SJSA1 (cell line): ENCODE measurements around the gene CBLN1. TPM values are rescaled to one million over a fixed set of nuclear protein-coding genes. Genes with fewer than 3 reads are reported as not detected.
"Not testable (repeated sequence)": the region's sequence is repeated elsewhere in the genome, so short reads cannot be mapped to it uniquely, and the experiment has no call there.

Experiments used
- DNase-seq, 2 experiments: peaks; one replicate each; pipeline ENCODE4 v3.0.0-alpha.2; 2015 to 2020; ENCODE audit warnings: low spot score in 2 of 2, low read depth in 1 of 2
- H3K27ac ChIP-seq: fragments of 250-450 bp; sonication (Bioruptor Pico); 2 replicates; pipeline ENCODE4 v1.5.1; 2020; ENCODE audit warnings: mild to moderate bottlenecking, moderate library complexity
- H3K27me3 ChIP-seq: fragments of 250-450 bp; sonication (Bioruptor Pico); replicated peaks from 2 replicates; pipeline ENCODE4 v1.5.1; 2020; ENCODE audit warnings: mild to moderate bottlenecking, moderate library complexity
- H3K36me3 ChIP-seq: fragments of 250-450 bp; sonication (Bioruptor Pico); 2 replicates; pipeline ENCODE4 v1.5.1; 2020; ENCODE audit warnings: mild to moderate bottlenecking
- H3K4me1 ChIP-seq: fragments of 250-450 bp; sonication (Bioruptor Pico); replicated peaks from 2 replicates; pipeline ENCODE4 v1.6.1; 2021; ENCODE audit warnings: mild to moderate bottlenecking
- H3K4me3 ChIP-seq: fragments of 250-450 bp; sonication (Bioruptor Pico); 2 replicates; pipeline ENCODE4 v1.5.1; 2020; ENCODE audit warnings: mild to moderate bottlenecking
- H3K9me3 ChIP-seq: fragments of 250-450 bp; sonication (Bioruptor Pico); replicated peaks from 2 replicates; pipeline ENCODE4 v1.5.1; 2020; ENCODE audit warnings: mild to moderate bottlenecking
- total RNA-seq: library from RNA; depleted of rRNA; stranded (reverse); fragments of >200 nt; shearing (Covaris generic); gene quantifications from 2 replicates; pipeline ENCODE4 v1.2.3, GENCODE V29; 2014

CBLN1 gene
- total RNA-seq, 1 experiment from 2014 or later = not detected

DNA sequence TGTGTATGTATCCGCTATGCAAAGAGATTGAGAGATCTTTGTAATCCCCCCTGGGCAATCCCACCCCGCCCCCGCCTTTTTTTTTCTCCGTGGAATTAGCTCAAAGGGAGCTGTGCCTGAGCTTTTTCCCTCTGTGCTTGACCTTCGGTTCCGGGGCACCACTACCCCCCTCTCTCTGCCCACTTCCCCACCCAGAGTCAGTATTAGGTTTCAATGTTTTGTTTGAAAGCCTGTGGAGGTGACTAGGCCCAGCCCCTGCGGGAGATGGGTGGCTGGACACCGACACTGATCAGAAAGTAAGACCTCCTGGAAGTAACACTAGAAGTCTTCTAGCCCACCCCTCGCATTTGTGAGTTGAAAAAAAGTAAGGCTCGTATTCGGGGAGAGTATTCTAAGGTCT lies 7.0 kb downstream of the CBLN1 start:
- H3K27me3 ChIP-seq = peaks cover 53% of the 10 kb centered on the region

GRCh38 chr16:49273771-49274170 lies 7.9 kb downstream of the CBLN1 start:
- H3K4me3 ChIP-seq = no peak overlapping the region
- no peaks in the 10 kb centered on the region for H3K9me3 ChIP-seq
- peaks cover 47% of the 10 kb centered on the region for H3K27me3 ChIP-seq

More for the DNA sequence above, 7.0 kb downstream of the CBLN1 start:
- H3K4me1 ChIP-seq = no peaks in the 10 kb centered on the region
- no peak for DNase-seq
- H3K27ac ChIP-seq = no peak overlapping the region
- H3K9me3 ChIP-seq = no peaks in the 10 kb centered on the region
- no peaks in the 10 kb centered on the region for H3K36me3 ChIP-seq
- no peak overlapping the region for H3K4me3 ChIP-seq

GRCh38 chr16:49271363-49271762 lies 10.3 kb downstream of the CBLN1 start:
- H3K9me3 ChIP-seq = no peaks in the 10 kb centered on the region
- H3K4me1 ChIP-seq = no peaks in the 10 kb centered on the region
- DNase-seq = no peak
- no peaks in the 10 kb centered on the region for H3K36me3 ChIP-seq
- H3K27ac ChIP-seq = no peak overlapping the region
- H3K4me3 ChIP-seq = no peak overlapping the region
- peaks cover 24% of the 10 kb centered on the region for H3K27me3 ChIP-seq

More at GRCh38 chr16:49273771-49274170, 7.9 kb downstream of the CBLN1 start:
- Histone ChIP-seq H3K27ac (no peak overlapping the region), H3K36me3 (no peaks in the 10 kb centered on the region), H3K4me1 (no peaks in the 10 kb centered on the region)
- no peak for DNase-seq

DNA sequence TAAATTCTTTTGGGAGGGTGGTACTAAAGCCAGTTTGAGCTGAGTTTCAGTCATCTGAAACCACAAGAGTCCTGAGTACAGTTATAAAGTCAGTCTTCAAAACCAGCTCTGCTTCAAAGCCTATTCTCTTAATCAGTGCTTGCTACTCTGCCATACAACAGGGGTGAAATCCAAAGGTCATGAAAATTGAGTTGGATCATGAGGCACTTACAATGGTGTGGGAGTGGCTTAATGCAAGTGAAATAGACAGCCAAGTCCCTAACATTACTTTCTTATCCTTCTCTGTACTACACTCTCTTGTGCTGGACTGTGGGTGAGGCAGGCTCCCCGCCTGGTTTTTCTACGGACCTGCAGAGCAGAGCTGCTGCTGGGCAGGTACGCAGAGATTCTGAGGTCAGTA lies 12.4 kb downstream of the CBLN1 start:
- Histone ChIP-seq H3K9me3 (no peaks in the 10 kb centered on the region), H3K4me1 (no peaks in the 10 kb centered on the region), H3K27ac (no peak overlapping the region), H3K36me3 (no peaks in the 10 kb centered on the region), H3K4me3 (no peak overlapping the region), H3K27me3 (peaks cover 8% of the 10 kb centered on the region)
- DNase-seq = no peak

DNA sequence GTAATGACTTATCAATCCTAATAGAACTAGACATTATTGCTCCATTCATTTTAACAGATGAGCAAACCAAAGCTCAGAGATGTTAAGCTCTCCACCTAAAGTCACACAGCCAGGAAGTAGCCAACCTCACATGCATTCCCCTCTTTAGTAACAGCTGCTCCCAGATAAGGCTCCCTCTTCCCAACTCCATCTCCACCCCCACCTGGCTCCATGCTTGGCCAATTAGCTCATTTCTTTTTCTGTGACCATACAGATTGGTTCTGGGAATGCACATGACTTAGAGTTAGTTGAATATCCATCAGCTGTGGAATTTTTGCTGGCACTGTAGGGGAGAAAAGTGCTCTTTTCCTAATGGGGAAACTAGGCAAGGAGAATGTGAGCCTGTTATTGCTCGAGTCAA lies 13.0 kb downstream of the CBLN1 start:
- H3K4me3 ChIP-seq = no peak overlapping the region
- peaks cover 3% of the 10 kb centered on the region; the same call in 1 of the 2 replicates for H3K27me3 ChIP-seq
- no peaks in the 10 kb centered on the region for H3K4me1 ChIP-seq
- no peaks in the 10 kb centered on the region for H3K9me3 ChIP-seq
- no peak for DNase-seq
- H3K27ac ChIP-seq = no peak overlapping the region
- H3K36me3 ChIP-seq = no peaks in the 10 kb centered on the region

GRCh38 chr16:49262501-49262900 lies 19.1 kb downstream of the CBLN1 start:
- Histone ChIP-seq H3K27me3 (no peaks in the 10 kb centered on the region; the same call in 1 of the 2 replicates), H3K36me3 (no peaks in the 10 kb centered on the region)
- no peak for DNase-seq

GRCh38 chr16:49261930-49262329 lies 19.7 kb downstream of the CBLN1 start:
- no peak overlapping the region for H3K27ac ChIP-seq
- no peak for DNase-seq
- H3K36me3 ChIP-seq = no peaks in the 10 kb centered on the region
- no peaks in the 10 kb centered on the region; the same call in 1 of the 2 replicates for H3K27me3 ChIP-seq
- H3K4me1 ChIP-seq = no peaks in the 10 kb centered on the region
- no peaks in the 10 kb centered on the region for H3K9me3 ChIP-seq
- H3K4me3 ChIP-seq = no peak overlapping the region

More at GRCh38 chr16:49262501-49262900, 19.1 kb downstream of the CBLN1 start:
- Histone ChIP-seq H3K4me3 (no peak overlapping the region), H3K4me1 (no peaks in the 10 kb centered on the region), H3K9me3 (no peaks in the 10 kb centered on the region), H3K27ac (no peak overlapping the region)

GRCh38 chr16:49260956-49261530 lies 20.6 kb downstream of the CBLN1 start:
- H3K36me3 ChIP-seq = no peaks in the 10 kb centered on the region
- no peaks in the 10 kb centered on the region for H3K9me3 ChIP-seq
- H3K27me3 ChIP-seq = peaks cover 2% of the 10 kb centered on the region; the same call in 1 of the 2 replicates
- H3K4me3 ChIP-seq = no peak overlapping the region
- DNase-seq = no peak
- no peak overlapping the region for H3K27ac ChIP-seq
- H3K4me1 ChIP-seq = no peaks in the 10 kb centered on the region

DNA sequence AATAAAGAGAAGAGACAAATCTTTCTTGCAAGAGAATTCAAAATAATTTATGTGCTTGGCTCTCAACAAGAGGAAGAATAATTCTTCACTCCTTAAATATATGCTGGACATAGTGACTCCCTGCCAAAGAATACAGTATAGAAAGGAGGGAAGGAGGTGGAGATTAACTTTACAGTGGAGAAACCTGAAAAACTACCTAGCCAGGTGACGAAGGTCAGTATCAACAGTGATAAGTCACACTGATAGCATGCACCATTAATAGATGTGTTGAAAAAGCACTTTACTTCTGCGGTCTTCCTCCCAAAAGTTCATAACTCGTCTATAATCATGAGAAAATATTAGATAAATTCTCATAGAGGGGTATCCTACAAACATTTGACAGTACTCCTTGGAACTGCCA lies 21.4 kb downstream of the CBLN1 start:
- Histone ChIP-seq H3K36me3 (no peaks in the 10 kb centered on the region), H3K27me3 (peaks cover 2% of the 10 kb centered on the region; the same call in 1 of the 2 replicates), H3K27ac (no peak overlapping the region), H3K4me1 (no peaks in the 10 kb centered on the region), H3K9me3 (no peaks in the 10 kb centered on the region), H3K4me3 (no peak overlapping the region)
- DNase-seq = no peak

GRCh38 chr16:49259330-49259729 lies 22.3 kb downstream of the CBLN1 start:
- no peak overlapping the region for H3K4me3 ChIP-seq
- H3K36me3 ChIP-seq = no peaks in the 10 kb centered on the region
- H3K27me3 ChIP-seq = peaks cover 2% of the 10 kb centered on the region; the same call in 1 of the 2 replicates
- H3K4me1 ChIP-seq = no peaks in the 10 kb centered on the region
- H3K27ac ChIP-seq = no peak overlapping the region
- no peak for DNase-seq
- H3K9me3 ChIP-seq = no peaks in the 10 kb centered on the region

GRCh38 chr16:49250689-49251088 lies 30.9 kb downstream of the CBLN1 start:
- 0 out of 2 replicates have a peak, but pooled peaks cover 12% of the 10 kb centered on the region for H3K27me3 ChIP-seq
- DNase-seq = no peak
- no peak overlapping the region for H3K27ac ChIP-seq
- H3K9me3 ChIP-seq = no peaks in the 10 kb centered on the region
- H3K4me1 ChIP-seq = no peaks in the 10 kb centered on the region
- no peak overlapping the region for H3K4me3 ChIP-seq
- H3K36me3 ChIP-seq = no peaks in the 10 kb centered on the region

DNA sequence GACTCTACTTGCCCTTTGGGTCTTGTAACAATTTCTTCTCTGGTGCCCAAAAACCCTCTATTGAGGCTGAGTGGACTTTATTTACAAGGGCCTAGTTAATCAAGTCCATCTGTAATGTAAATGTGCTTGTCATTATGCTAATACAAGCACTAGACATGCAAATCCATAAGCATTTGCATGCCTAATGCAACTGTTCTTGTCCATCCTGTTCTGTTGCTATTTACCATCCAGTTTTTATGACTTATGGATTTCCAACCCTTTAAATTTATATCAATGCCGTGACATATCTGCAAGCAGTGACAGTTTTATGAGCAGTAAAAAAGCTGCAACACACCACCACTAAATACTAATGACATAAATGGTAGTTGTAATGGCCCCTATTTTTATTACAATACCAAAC lies 33.4 kb downstream of the CBLN1 start:
- DNase-seq = no peak
- Histone ChIP-seq H3K9me3 (no peaks in the 10 kb centered on the region), H3K27me3 (0 out of 2 replicates have a peak, but pooled peaks cover 12% of the 10 kb centered on the region), H3K36me3 (no peaks in the 10 kb centered on the region), H3K4me1 (no peaks in the 10 kb centered on the region), H3K4me3 (no peak overlapping the region), H3K27ac (no peak overlapping the region)

DNA sequence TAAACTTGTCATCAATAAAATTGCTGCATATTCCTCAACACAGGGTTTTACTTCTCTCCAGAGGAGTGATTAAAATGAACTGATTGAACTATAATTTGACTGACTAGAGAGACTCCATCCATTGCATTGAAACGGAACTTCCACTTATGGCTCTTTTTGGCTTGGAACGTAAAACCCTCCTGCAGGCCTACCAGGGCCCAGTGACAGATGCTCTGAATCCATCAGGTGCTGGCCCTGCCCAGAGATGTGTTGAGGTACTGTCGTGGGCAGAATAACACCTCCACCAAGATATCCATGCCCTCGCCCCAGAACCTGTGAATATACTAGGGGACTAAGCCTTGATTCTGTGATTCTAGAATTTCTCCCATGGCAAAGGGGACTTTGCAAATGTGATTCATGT lies 45.4 kb downstream of the CBLN1 start:
- no peak for DNase-seq
- H3K27me3 ChIP-seq = no peaks in the 10 kb centered on the region
- no peaks in the 10 kb centered on the region for H3K36me3 ChIP-seq
- H3K4me3 ChIP-seq = no peak overlapping the region
- no peak overlapping the region for H3K27ac ChIP-seq
- H3K9me3 ChIP-seq = no peaks in the 10 kb centered on the region
- no peaks in the 10 kb centered on the region for H3K4me1 ChIP-seq

DNA sequence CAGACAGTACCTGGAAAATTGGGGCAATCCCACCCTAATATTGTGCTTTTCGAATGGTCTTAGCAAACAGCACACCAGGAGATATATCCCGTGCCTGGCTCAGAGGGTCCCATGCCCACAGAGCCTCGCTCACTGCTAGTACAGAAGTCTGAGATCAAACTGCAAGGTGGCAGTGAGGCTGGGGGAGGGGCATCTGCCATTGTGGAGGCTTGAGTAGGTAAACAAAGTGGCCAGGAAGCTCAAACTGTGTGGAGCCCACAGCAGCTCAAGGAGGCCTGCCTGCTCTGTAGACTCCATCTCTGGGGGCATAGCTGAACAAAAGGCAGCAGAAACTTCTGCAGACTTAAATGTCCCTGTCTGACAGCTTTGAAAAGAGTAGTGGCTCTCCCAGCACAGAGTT lies 53.3 kb downstream of the CBLN1 start:
- H3K27ac ChIP-seq, H3K9me3 ChIP-seq, H3K4me1 ChIP-seq, H3K4me3 ChIP-seq, DNase-seq, H3K27me3 ChIP-seq, H3K36me3 ChIP-seq: not testable (repeated sequence)
